Keratinocyte (primary cell): ENCODE data around the gene MRGPRF. TPM values are rescaled to one million over a fixed set of nuclear protein-coding genes. Genes with fewer than 3 reads are reported as not detected.

ENCODE experiments used
- DNase-seq: peaks from one replicate; pipeline ENCODE4 v3.0.0-alpha.2; 2011; ENCODE audit warnings: low read depth, missing footprints, low spot score
- FAIRE-seq: peaks from 2 replicates; lab custom pipeline; 2011; peaks lifted over from hg19 to GRCh38; lab: Jason Lieb, UNC
- H2AFZ ChIP-seq: 2 replicates; pipeline ENCODE4 v1.6.0; 2012; ENCODE audit warnings: low read length, control low read depth, inconsistent platforms; ENCODE audit not compliant: control insufficient read depth
- H3K27ac ChIP-seq: 2 replicates; pipeline ENCODE4 v1.5.1; 2011; ENCODE audit warnings: low read length; ENCODE audit not compliant: control insufficient read depth, insufficient read depth
- H3K27me3 ChIP-seq: 3 replicates; pipeline ENCODE4 v1.6.0; 2011; ENCODE audit warnings: low read length; ENCODE audit not compliant: control insufficient read depth, insufficient read depth; ENCODE audit errors: extremely low read depth
- H3K36me3 ChIP-seq, 2 experiments: 2 replicates in 1 of 2; 3 replicates in 1 of 2; pipeline ENCODE4 v1.5.1; 2011; ENCODE audit warnings: low read length in 2 of 2, mild to moderate bottlenecking in 1 of 2; ENCODE audit not compliant: control insufficient read depth in 2 of 2, insufficient read depth in 2 of 2; ENCODE audit errors: extremely low read depth in 1 of 2
- H3K4me1 ChIP-seq: 3 replicates; pipeline ENCODE4 v1.5.1; 2011; ENCODE audit warnings: low read length; ENCODE audit not compliant: control insufficient read depth, insufficient read depth; ENCODE audit errors: extremely low read depth
- H3K4me2 ChIP-seq: 3 replicates; pipeline ENCODE4 v1.6.0; 2011; ENCODE audit warnings: low read depth, low read length; ENCODE audit not compliant: control insufficient read depth, insufficient read depth; ENCODE audit errors: extremely low read depth
- H3K4me3 ChIP-seq, 3 experiments: fragments of 200-600 bp in 1 of 3; sonication (generic) in 1 of 3; 2 replicates in 2 of 3; 3 replicates in 1 of 3; pipeline ENCODE4 v1.5.1; 2011 to 2016; ENCODE audit warnings: low read length in 3 of 3, mild to moderate bottlenecking in 3 of 3, control low read depth in 2 of 3, inconsistent platforms in 1 of 3, low read depth in 1 of 3, mixed read lengths in 1 of 3, mixed run types in 1 of 3, moderate library complexity in 1 of 3; ENCODE audit not compliant: control insufficient read depth in 2 of 3, insufficient read depth in 2 of 3; ENCODE audit errors: extremely low read depth in 1 of 3
- H3K79me2 ChIP-seq: 2 replicates; pipeline ENCODE4 v1.6.0; 2012; ENCODE audit warnings: low read length; ENCODE audit not compliant: control insufficient read depth, insufficient read depth
- H3K9ac ChIP-seq: 3 replicates; pipeline ENCODE4 v1.6.0; 2011; ENCODE audit warnings: low read length; ENCODE audit not compliant: control insufficient read depth, insufficient read depth; ENCODE audit errors: extremely low read depth
- H3K9me1 ChIP-seq: 3 replicates; pipeline ENCODE4 v1.6.0; 2011; ENCODE audit warnings: low read length; ENCODE audit not compliant: control insufficient read depth, insufficient read depth; ENCODE audit errors: extremely low read depth
- H3K9me3 ChIP-seq: 2 replicates; pipeline ENCODE4 v1.5.1; 2012; ENCODE audit warnings: low read depth, low read length; ENCODE audit not compliant: control insufficient read depth
- H4K20me1 ChIP-seq: 3 replicates; pipeline ENCODE4 v1.6.0; 2011; ENCODE audit warnings: low read length; ENCODE audit not compliant: control insufficient read depth, insufficient read depth; ENCODE audit errors: extremely low read depth
- CTCF ChIP-seq, 3 experiments: IDR thresholded peaks in 1 of 3; conservative IDR thresholded peaks in 1 of 3; optimal IDR thresholded peaks in 1 of 3; 2 replicates in 2 of 3; 3 replicates in 1 of 3; pipeline versions ENCODE3 to v1.5.1; 2011; ENCODE audit warnings: low read length in 3 of 3, mild to moderate bottlenecking in 3 of 3, moderate library complexity in 2 of 3, control low read depth in 1 of 3, inconsistent platforms in 1 of 3; ENCODE audit not compliant: insufficient read depth in 2 of 3; ENCODE audit errors: extremely low read depth in 1 of 3
- EZH2 ChIP-seq: IDR thresholded peaks from one replicate; pipeline ENCODE4 v1.6.1; 2012; ENCODE audit warnings: inconsistent platforms, mild to moderate bottlenecking, low read length, moderate library complexity
- dilution Hi-C: fragments of 300-500 bp; cut with MboI; formaldehyde crosslinking; loops from one replicate; pipeline ENCODE4 v1.7.0; 2020; ENCODE audit warnings: low sequenced_read_pairs; ENCODE audit not compliant: extremely low pct_ligation_motif_present
- polyA plus RNA-seq, 5 experiments: library from polyadenylated mRNA; depleted of rRNA in 3 of 5; stranded (reverse) in 3 of 5; stranded (forward) in 1 of 5; unstranded in 1 of 5; fragments of >200 nt; gene quantifications; 1 replicate in 1 of 5; 2 replicates in 3 of 5; 3 replicates in 1 of 5; pipeline versions ENCODE4 v1.2.1 to v1.2.3, GENCODE V29; 2011 to 2012; ENCODE audit warnings: missing spikeins in 2 of 5, low read depth in 1 of 5, low replicate concordance in 1 of 5

Gene MRGPRF
- polyA plus RNA-seq, 1 donor (not counting 4 experiments of a cell fraction or from before 2014, with no cell fraction given), result not detected

- Histone ChIP-seq H3K4me1 (peaks cover 33% of the 10 kb centered on the region), H3K4me2 (no peak overlapping the region), H3K9ac (no peak overlapping the region), H3K9me1 (peaks cover 4% of the 10 kb centered on the region), H3K27me3 (peaks cover 26% of the 10 kb centered on the region), H2AFZ (no peak overlapping the region), H3K4me3 (no peak overlapping the region), H4K20me1 (no peaks in the 10 kb centered on the region), H3K9me3 (no peaks in the 10 kb centered on the region), H3K36me3 (no peaks in the 10 kb centered on the region), H3K79me2 (no peaks in the 10 kb centered on the region), H3K27ac (no peak overlapping the region)
- FAIRE-seq (no peak), DNase-seq (no peak)
- TF ChIP-seq EZH2, result no peak
- TF ChIP-seq CTCF (optimal IDR thresholded peaks at IDR 0.05 in 1 of 3, IDR thresholded peaks at IDR 0.05 in 1 of 3, conservative IDR thresholded peaks at IDR 0.05 in 1 of 3; ENCODE audit: extremely low read depth in 1 of 3, insufficient read depth in 2 of 3, low read length in 3 of 3), result no peak
- dilution Hi-C loops, result no loop called here
Measured at GRCh38 chr11:69012092-69013008, 696 bp downstream of the MRGPRF start.

GRCh38 chr11:69011624-69012091, 1.4 kb downstream of the MRGPRF start:
- no peak overlapping the region for H3K4me3 ChIP-seq
- H3K4me1 ChIP-seq, result peaks cover 33% of the 10 kb centered on the region
- no peak overlapping the region for H3K4me2 ChIP-seq

More at GRCh38 chr11:69011624-69012091, 1.4 kb downstream of the MRGPRF start:
- no peak for DNase-seq
- Histone ChIP-seq H3K9ac (no peak overlapping the region), H3K79me2 (no peaks in the 10 kb centered on the region), H3K27ac (no peak overlapping the region), H4K20me1 (no peaks in the 10 kb centered on the region), H2AFZ (no peak overlapping the region), H3K9me1 (peaks cover 4% of the 10 kb centered on the region), H3K36me3 (no peaks in the 10 kb centered on the region), H3K9me3 (no peaks in the 10 kb centered on the region), H3K27me3 (peaks cover 26% of the 10 kb centered on the region)
- TF ChIP-seq CTCF (optimal IDR thresholded peaks at IDR 0.05 in 1 of 3, IDR thresholded peaks at IDR 0.05 in 1 of 3, conservative IDR thresholded peaks at IDR 0.05 in 1 of 3; ENCODE audit: extremely low read depth in 1 of 3, insufficient read depth in 2 of 3, low read length in 3 of 3), result no peak
- TF ChIP-seq EZH2, result no peak
- dilution Hi-C loops, result no loop called here
- FAIRE-seq, result no peak
